GM23248 (cell line): ENCODE results near the gene STARD3.

ENCODE experiments used
- EZH2 ChIP-seq: fragments of 200-600 bp; sonication (generic); IDR thresholded peaks from 2 replicates; pipeline ENCODE4 v1.6.1; 2018; ENCODE audit warnings: antibody characterized with exemption, mild to moderate bottlenecking; ENCODE audit not compliant: insufficient read depth, poor library complexity, severe bottlenecking
- EZH2phosphoT487 ChIP-seq: fragments of 200-600 bp; sonication (generic); IDR thresholded peaks from 2 replicates; pipeline ENCODE4 v1.6.1; 2018; ENCODE audit warnings: antibody characterized with exemption, moderate library complexity, mild to moderate bottlenecking, low read depth; ENCODE audit not compliant: insufficient read depth

- TF ChIP-seq EZH2phosphoT487: no peak
- no peak for TF ChIP-seq EZH2
Observed at GRCh38 chr17:39688945-39689344, 52.0 kb downstream of the STARD3 start.
